WTC11 (cell line): ENCODE results near the gene USP38. TPM values are rescaled to one million over a fixed set of nuclear protein-coding genes. Genes with fewer than 3 reads are reported as not detected.

ENCODE experiments used
- ATAC-seq: fragments of 200-7000 bp; cut with Tn5 transposase; 2 replicates; pipeline ENCODE4 v1.10.0; 2021; ENCODE audit warnings: mild to moderate bottlenecking, moderate library complexity
- CTCF ChIA-PET: fragments of 300-600 bp; sonication (Branson Sonifier 250); formaldehyde crosslinking; loops from one replicate; lab custom pipeline; 2021; ENCODE audit warnings: antibody characterized with exemption; lab: Charles Lee
- POLR2A ChIA-PET: fragments of 350-600 bp; sonication (Branson Sonifier 250); formaldehyde crosslinking; loops from one replicate; lab custom pipeline; 2021; ENCODE audit warnings: antibody characterized with exemption; lab: Charles Lee
- DNase-seq: peaks from one replicate; pipeline ENCODE4 v3.0.0; 2021; ENCODE audit warnings: low spot score
- H3K27ac Mint-ChIP-seq: 2 replicates; pipeline ENCODE4 v1.8.0; 2021; ENCODE audit warnings: mixed read lengths
- H3K27me3 Mint-ChIP-seq: 2 replicates; pipeline ENCODE4 v1.8.0; 2021; ENCODE audit warnings: low read depth, mild to moderate bottlenecking, moderate library complexity, mixed read lengths
- H3K36me3 Mint-ChIP-seq: 2 replicates; pipeline ENCODE4 v1.8.0; 2021; ENCODE audit warnings: mixed read lengths
- H3K4me1 Mint-ChIP-seq: 2 replicates; pipeline ENCODE4 v1.8.0; 2022; ENCODE audit warnings: mixed read lengths
- H3K4me3 Mint-ChIP-seq: 2 replicates; pipeline ENCODE4 v1.8.0; 2021; ENCODE audit warnings: mild to moderate bottlenecking, moderate library complexity, mixed read lengths
- H3K9me3 Mint-ChIP-seq: 2 replicates; pipeline ENCODE4 v1.8.0; 2021; ENCODE audit warnings: mixed read lengths
- ELF4 ChIP-seq: sonication (generic); formaldehyde crosslinking; IDR thresholded peaks from 2 replicates; pipeline ENCODE4 v1.8.1; 2022; ENCODE audit warnings: low read depth, mild to moderate bottlenecking, moderate library complexity, missing genetic modification reagents
- GABPB1 ChIP-seq: sonication (generic); formaldehyde crosslinking; IDR thresholded peaks from 2 replicates; pipeline ENCODE4 v1.8.1; 2023; ENCODE audit warnings: mild to moderate bottlenecking, missing genetic modification reagents
- GRHL2 ChIP-seq: fragments of 250-450 bp; sonication (Bioruptor Pico); IDR thresholded peaks from 2 replicates; pipeline ENCODE4 v1.8.0; 2022; ENCODE audit warnings: mild to moderate bottlenecking, moderate library complexity; ENCODE audit not compliant: insufficient replicate concordance, severe bottlenecking
- IRF2 ChIP-seq: sonication (generic); formaldehyde crosslinking; IDR thresholded peaks from 2 replicates; pipeline ENCODE4 v1.8.0; 2022; ENCODE audit warnings: low read depth, missing genetic modification reagents, borderline replicate concordance
- JAZF1 ChIP-seq: fragments of 250-450 bp; sonication (Bioruptor Pico); IDR thresholded peaks from 2 replicates; pipeline ENCODE4 v1.9.0; 2021; ENCODE audit warnings: moderate library complexity, mild to moderate bottlenecking, inconsistent platforms
- RORB ChIP-seq: fragments of 250-450 bp; sonication (Bioruptor Pico); IDR thresholded peaks from 2 replicates; pipeline ENCODE4 v1.9.0; 2021; ENCODE audit warnings: mild to moderate bottlenecking
- SMAD4 ChIP-seq: sonication (generic); formaldehyde crosslinking; IDR thresholded peaks from 2 replicates; pipeline ENCODE4 v1.8.0; 2022; ENCODE audit warnings: mild to moderate bottlenecking, missing genetic modification reagents
- SP1 ChIP-seq: sonication (generic); formaldehyde crosslinking; conservative IDR thresholded peaks from 2 replicates; pipeline ENCODE4 v1.8.1; 2022; ENCODE audit warnings: missing genetic modification reagents
- TP53 ChIP-seq: sonication (generic); formaldehyde crosslinking; IDR thresholded peaks from 2 replicates; pipeline ENCODE4 v1.8.1; 2023; ENCODE audit warnings: mild to moderate bottlenecking, missing genetic modification reagents
- ZNF263 ChIP-seq: sonication (generic); formaldehyde crosslinking; IDR thresholded peaks from 2 replicates; pipeline ENCODE4 v1.8.1; 2022; ENCODE audit warnings: low read depth, mild to moderate bottlenecking, moderate library complexity, missing genetic modification reagents
- total RNA-seq: library from RNA; stranded (reverse); gene quantifications from 3 replicates; pipeline ENCODE4 v1.2.3, GENCODE V29; 2021
- TF ChIP-seq, protein P1 (sequence below): sonication (generic); formaldehyde crosslinking; IDR thresholded peaks from 2 replicates; pipeline ENCODE4 v1.8.0; 2023; ENCODE audit warnings: missing genetic modification reagents, mild to moderate bottlenecking, borderline replicate concordance
- TF ChIP-seq, protein P2 (sequence below): sonication (generic); formaldehyde crosslinking; IDR thresholded peaks from 2 replicates; pipeline ENCODE4 v1.8.1; 2023; ENCODE audit warnings: mild to moderate bottlenecking, moderate library complexity, missing genetic modification reagents
- TF ChIP-seq, protein P3 (sequence below): sonication (generic); formaldehyde crosslinking; IDR thresholded peaks from 2 replicates; pipeline ENCODE4 v1.8.1; 2022; ENCODE audit warnings: low read depth, missing genetic modification reagents, borderline replicate concordance
- TF ChIP-seq, protein P4 (sequence below): fragments of 250-450 bp; sonication (Bioruptor Pico); IDR thresholded peaks from 2 replicates; pipeline ENCODE4 v1.8.0; 2021; ENCODE audit warnings: mild to moderate bottlenecking
- TF ChIP-seq, protein P5 (sequence below): sonication (generic); formaldehyde crosslinking; IDR thresholded peaks from 2 replicates; pipeline ENCODE4 v1.8.0; 2022; ENCODE audit warnings: mild to moderate bottlenecking, missing genetic modification reagents
- TF ChIP-seq, protein P6 (sequence below): fragments of 250-450 bp; sonication (Bioruptor Pico); IDR thresholded peaks from 2 replicates; pipeline ENCODE4 v1.9.0; 2021; ENCODE audit warnings: mild to moderate bottlenecking, borderline replicate concordance

Gene USP38
- total RNA-seq, 1 experiment from 2014 or later: 10.3 TPM

DNA sequence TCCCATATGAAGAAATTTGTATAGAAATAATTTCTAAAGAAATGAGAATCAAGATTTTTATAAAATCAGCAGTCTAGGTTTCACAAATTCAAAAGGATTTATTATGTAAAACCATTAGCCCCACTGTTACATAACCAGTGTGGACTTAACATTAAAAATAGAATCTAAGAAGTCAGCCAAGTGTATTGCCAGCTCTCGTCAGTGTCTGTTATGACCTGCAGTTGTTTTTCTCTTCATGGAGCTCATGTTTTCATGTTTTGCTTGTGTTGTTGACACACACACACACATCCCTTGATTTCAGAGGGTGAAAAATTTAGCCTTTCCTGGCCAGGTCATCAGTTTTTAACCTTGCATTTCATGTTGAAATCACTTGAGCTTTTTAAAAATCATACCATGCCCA lies 39.5 kb downstream of the USP38 start:
- Mint-ChIP-seq H3K4me1 (no peaks in the 10 kb centered on the region; the same call in 1 of the 2 replicates), H3K4me3 (no peak overlapping the region), H3K27me3 (no peaks in the 10 kb centered on the region), H3K27ac (no peak overlapping the region), H3K36me3 (no peaks in the 10 kb centered on the region), H3K9me3 (no peaks in the 10 kb centered on the region)
- ChIA-PET POLR2A (no interaction called here), CTCF (no interaction called here)
- TF ChIP-seq ZNF263 (CRISPR knock-in tag) (no peak), JAZF1 (no peak), SP1 (CRISPR knock-in tag) (no peak), SMAD4 (no peak), RORB (no peak), TP53 (CRISPR knock-in tag) (no peak)
- TF ChIP-seq, protein P1, sequence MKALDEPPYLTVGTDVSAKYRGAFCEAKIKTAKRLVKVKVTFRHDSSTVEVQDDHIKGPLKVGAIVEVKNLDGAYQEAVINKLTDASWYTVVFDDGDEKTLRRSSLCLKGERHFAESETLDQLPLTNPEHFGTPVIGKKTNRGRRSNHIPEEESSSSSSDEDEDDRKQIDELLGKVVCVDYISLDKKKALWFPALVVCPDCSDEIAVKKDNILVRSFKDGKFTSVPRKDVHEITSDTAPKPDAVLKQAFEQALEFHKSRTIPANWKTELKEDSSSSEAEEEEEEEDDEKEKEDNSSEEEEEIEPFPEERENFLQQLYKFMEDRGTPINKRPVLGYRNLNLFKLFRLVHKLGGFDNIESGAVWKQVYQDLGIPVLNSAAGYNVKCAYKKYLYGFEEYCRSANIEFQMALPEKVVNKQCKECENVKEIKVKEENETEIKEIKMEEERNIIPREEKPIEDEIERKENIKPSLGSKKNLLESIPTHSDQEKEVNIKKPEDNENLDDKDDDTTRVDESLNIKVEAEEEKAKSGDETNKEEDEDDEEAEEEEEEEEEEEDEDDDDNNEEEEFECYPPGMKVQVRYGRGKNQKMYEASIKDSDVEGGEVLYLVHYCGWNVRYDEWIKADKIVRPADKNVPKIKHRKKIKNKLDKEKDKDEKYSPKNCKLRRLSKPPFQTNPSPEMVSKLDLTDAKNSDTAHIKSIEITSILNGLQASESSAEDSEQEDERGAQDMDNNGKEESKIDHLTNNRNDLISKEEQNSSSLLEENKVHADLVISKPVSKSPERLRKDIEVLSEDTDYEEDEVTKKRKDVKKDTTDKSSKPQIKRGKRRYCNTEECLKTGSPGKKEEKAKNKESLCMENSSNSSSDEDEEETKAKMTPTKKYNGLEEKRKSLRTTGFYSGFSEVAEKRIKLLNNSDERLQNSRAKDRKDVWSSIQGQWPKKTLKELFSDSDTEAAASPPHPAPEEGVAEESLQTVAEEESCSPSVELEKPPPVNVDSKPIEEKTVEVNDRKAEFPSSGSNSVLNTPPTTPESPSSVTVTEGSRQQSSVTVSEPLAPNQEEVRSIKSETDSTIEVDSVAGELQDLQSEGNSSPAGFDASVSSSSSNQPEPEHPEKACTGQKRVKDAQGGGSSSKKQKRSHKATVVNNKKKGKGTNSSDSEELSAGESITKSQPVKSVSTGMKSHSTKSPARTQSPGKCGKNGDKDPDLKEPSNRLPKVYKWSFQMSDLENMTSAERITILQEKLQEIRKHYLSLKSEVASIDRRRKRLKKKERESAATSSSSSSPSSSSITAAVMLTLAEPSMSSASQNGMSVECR (CRISPR knock-in tag): no peak
- TF ChIP-seq, protein P2, sequence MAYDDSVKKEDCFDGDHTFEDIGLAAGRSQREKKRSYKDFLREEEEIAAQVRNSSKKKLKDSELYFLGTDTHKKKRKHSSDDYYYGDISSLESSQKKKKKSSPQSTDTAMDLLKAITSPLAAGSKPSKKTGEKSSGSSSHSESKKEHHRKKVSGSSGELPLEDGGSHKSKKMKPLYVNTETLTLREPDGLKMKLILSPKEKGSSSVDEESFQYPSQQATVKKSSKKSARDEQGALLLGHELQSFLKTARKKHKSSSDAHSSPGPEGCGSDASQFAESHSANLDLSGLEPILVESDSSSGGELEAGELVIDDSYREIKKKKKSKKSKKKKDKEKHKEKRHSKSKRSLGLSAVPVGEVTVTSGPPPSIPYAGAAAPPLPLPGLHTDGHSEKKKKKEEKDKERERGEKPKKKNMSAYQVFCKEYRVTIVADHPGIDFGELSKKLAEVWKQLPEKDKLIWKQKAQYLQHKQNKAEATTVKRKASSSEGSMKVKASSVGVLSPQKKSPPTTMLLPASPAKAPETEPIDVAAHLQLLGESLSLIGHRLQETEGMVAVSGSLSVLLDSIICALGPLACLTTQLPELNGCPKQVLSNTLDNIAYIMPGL (CRISPR knock-in tag): no peak
- TF ChIP-seq, protein P3, sequence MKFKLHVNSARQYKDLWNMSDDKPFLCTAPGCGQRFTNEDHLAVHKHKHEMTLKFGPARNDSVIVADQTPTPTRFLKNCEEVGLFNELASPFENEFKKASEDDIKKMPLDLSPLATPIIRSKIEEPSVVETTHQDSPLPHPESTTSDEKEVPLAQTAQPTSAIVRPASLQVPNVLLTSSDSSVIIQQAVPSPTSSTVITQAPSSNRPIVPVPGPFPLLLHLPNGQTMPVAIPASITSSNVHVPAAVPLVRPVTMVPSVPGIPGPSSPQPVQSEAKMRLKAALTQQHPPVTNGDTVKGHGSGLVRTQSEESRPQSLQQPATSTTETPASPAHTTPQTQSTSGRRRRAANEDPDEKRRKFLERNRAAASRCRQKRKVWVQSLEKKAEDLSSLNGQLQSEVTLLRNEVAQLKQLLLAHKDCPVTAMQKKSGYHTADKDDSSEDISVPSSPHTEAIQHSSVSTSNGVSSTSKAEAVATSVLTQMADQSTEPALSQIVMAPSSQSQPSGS (CRISPR knock-in tag): no peak
- TF ChIP-seq, protein P4, sequence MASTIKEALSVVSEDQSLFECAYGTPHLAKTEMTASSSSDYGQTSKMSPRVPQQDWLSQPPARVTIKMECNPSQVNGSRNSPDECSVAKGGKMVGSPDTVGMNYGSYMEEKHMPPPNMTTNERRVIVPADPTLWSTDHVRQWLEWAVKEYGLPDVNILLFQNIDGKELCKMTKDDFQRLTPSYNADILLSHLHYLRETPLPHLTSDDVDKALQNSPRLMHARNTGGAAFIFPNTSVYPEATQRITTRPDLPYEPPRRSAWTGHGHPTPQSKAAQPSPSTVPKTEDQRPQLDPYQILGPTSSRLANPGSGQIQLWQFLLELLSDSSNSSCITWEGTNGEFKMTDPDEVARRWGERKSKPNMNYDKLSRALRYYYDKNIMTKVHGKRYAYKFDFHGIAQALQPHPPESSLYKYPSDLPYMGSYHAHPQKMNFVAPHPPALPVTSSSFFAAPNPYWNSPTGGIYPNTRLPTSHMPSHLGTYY (CRISPR knock-in tag): no peak
- TF ChIP-seq, protein P5, sequence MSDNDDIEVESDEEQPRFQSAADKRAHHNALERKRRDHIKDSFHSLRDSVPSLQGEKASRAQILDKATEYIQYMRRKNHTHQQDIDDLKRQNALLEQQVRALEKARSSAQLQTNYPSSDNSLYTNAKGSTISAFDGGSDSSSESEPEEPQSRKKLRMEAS (CRISPR knock-in tag): no peak
- DNase-seq (no peak), ATAC-seq (no peak)

DNA sequence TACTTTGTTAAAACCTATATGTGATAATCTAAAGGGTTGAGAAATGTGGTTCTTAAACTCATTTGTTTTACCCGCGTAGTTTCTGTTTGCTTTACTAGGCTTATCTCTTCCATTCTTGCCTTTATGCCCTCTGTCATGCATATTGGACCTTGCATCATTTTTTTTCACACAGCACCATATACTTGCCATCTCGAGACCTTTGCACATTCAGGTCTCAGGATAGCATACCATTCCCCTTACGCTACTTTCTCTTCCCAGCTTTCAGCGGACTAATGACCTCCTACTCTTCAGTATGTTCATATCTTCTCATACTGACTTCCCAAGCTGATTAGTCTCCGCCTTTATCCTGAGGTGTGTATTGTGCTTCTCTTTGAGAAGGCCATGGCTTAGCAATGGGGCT lies 40.5 kb downstream of the USP38 start:
- Mint-ChIP-seq H3K27me3 (no peaks in the 10 kb centered on the region), H3K27ac (no peak overlapping the region), H3K9me3 (no peaks in the 10 kb centered on the region), H3K4me3 (no peak overlapping the region), H3K4me1 (no peaks in the 10 kb centered on the region; the same call in 1 of the 2 replicates)
- DNase-seq: no peak
- no peak for ATAC-seq
- TF ChIP-seq, protein P6, sequence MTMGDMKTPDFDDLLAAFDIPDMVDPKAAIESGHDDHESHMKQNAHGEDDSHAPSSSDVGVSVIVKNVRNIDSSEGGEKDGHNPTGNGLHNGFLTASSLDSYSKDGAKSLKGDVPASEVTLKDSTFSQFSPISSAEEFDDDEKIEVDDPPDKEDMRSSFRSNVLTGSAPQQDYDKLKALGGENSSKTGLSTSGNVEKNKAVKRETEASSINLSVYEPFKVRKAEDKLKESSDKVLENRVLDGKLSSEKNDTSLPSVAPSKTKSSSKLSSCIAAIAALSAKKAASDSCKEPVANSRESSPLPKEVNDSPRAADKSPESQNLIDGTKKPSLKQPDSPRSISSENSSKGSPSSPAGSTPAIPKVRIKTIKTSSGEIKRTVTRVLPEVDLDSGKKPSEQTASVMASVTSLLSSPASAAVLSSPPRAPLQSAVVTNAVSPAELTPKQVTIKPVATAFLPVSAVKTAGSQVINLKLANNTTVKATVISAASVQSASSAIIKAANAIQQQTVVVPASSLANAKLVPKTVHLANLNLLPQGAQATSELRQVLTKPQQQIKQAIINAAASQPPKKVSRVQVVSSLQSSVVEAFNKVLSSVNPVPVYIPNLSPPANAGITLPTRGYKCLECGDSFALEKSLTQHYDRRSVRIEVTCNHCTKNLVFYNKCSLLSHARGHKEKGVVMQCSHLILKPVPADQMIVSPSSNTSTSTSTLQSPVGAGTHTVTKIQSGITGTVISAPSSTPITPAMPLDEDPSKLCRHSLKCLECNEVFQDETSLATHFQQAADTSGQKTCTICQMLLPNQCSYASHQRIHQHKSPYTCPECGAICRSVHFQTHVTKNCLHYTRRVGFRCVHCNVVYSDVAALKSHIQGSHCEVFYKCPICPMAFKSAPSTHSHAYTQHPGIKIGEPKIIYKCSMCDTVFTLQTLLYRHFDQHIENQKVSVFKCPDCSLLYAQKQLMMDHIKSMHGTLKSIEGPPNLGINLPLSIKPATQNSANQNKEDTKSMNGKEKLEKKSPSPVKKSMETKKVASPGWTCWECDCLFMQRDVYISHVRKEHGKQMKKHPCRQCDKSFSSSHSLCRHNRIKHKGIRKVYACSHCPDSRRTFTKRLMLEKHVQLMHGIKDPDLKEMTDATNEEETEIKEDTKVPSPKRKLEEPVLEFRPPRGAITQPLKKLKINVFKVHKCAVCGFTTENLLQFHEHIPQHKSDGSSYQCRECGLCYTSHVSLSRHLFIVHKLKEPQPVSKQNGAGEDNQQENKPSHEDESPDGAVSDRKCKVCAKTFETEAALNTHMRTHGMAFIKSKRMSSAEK (CRISPR knock-in tag): no peak
- no peak for TF ChIP-seq ELF4 (CRISPR knock-in tag)
- TF ChIP-seq GRHL2 (CRISPR knock-in tag): no peak
- TF ChIP-seq GABPB1 (CRISPR knock-in tag): peak; percentile 98
- TF ChIP-seq IRF2 (CRISPR knock-in tag): no peak
- TF ChIP-seq, all 79 proteins: peak for 1
- H3K36me3 Mint-ChIP-seq: no peaks in the 10 kb centered on the region
- ChIA-PET POLR2A (no interaction called here), CTCF (no interaction called here)
